ENCODE results near the gene SEZ6. TPM values are rescaled to one million over a fixed set of nuclear protein-coding genes. Genes with fewer than 3 reads are reported as not detected.

Gene SEZ6
- total and polyA plus RNA-seq, 2 donors from 2014 or later = not detected

GRCh38 chr17:28944862-28945741, 60.7 kb downstream of the SEZ6 start:
- DNase-seq = no peak
- Histone ChIP-seq H3K27me3 (ENCODE audit: control insufficient read depth, insufficient read depth, low read length) (no peaks in the 10 kb centered on the region), H3K9me3 (ENCODE audit: control insufficient read depth in 2 of 3, insufficient read depth in 1 of 3, low read length in 3 of 3) (no peaks in the 10 kb centered on the region), H3K27ac (ENCODE audit: low read depth in 2 of 2, low read length in 2 of 2) (no peak overlapping the region), H3K36me3 (ENCODE audit: control insufficient read depth in 2 of 3, insufficient read depth in 3 of 3, low read length in 3 of 3) (peaks cover 0 to 4% (median 2%) of the 10 kb centered on the region in 3 donors), H3K4me3 (ENCODE audit: low read length in 3 of 3) (no peak overlapping the region), H3K9ac (ENCODE audit: low read length in 3 of 3) (no peak overlapping the region), H3K4me1 (ENCODE audit: control insufficient read depth in 2 of 3, insufficient read depth in 2 of 3, low read depth in 1 of 3, low read length in 3 of 3) (peaks cover 5 to 25% (median 20%) of the 10 kb centered on the region in 3 donors)
- no peak for TF ChIP-seq CTCF (IDR thresholded peaks at IDR 0.05; ENCODE audit: borderline replicate concordance, extremely low read depth, insufficient read depth)
- intact Hi-C loops (cut with DNase I) = no loop called here
- no peak for FAIRE-seq

GRCh38 chr17:28944343-28944742, 61.5 kb downstream of the SEZ6 start:
- Histone ChIP-seq H3K9me3 (ENCODE audit: control insufficient read depth in 2 of 3, insufficient read depth in 1 of 3, low read length in 3 of 3) (no peaks in the 10 kb centered on the region), H3K27ac (ENCODE audit: low read depth in 2 of 2, low read length in 2 of 2) (no peak overlapping the region), H3K4me1 (ENCODE audit: control insufficient read depth in 2 of 3, insufficient read depth in 2 of 3, low read depth in 1 of 3, low read length in 3 of 3) (peaks cover 5 to 25% (median 20%) of the 10 kb centered on the region in 3 donors), H3K9ac (ENCODE audit: low read length in 3 of 3) (no peak overlapping the region), H3K27me3 (ENCODE audit: control insufficient read depth, insufficient read depth, low read length) (no peaks in the 10 kb centered on the region), H3K36me3 (ENCODE audit: control insufficient read depth in 2 of 3, insufficient read depth in 3 of 3, low read length in 3 of 3) (peaks cover 0 to 4% (median 2%) of the 10 kb centered on the region in 3 donors), H3K4me3 (ENCODE audit: low read length in 3 of 3) (no peak overlapping the region)
- DNase-seq (no peak), FAIRE-seq (no peak)
- intact Hi-C loops (cut with DNase I) = no loop called here
- TF ChIP-seq CTCF (IDR thresholded peaks at IDR 0.05; ENCODE audit: borderline replicate concordance, extremely low read depth, insufficient read depth) = no peak

GRCh38 chr17:28942925-28943324, 62.9 kb downstream of the SEZ6 start:
- DNase-seq (no peak), FAIRE-seq (no peak)
- H3K36me3 ChIP-seq (ENCODE audit: control insufficient read depth in 2 of 3, insufficient read depth in 3 of 3, low read length in 3 of 3) = peaks cover 0 to 4% (median 2%) of the 10 kb centered on the region in 3 donors
- peaks cover 5 to 21% (median 17%) of the 10 kb centered on the region in 3 donors for H3K4me1 ChIP-seq (ENCODE audit: control insufficient read depth in 2 of 3, insufficient read depth in 2 of 3, low read depth in 1 of 3, low read length in 3 of 3)
- H3K9ac ChIP-seq (ENCODE audit: low read length in 3 of 3) = no peak overlapping the region
- intact Hi-C loops (cut with DNase I) = no loop called here
- TF ChIP-seq CTCF (IDR thresholded peaks at IDR 0.05; ENCODE audit: borderline replicate concordance, extremely low read depth, insufficient read depth) = no peak
- H3K27ac ChIP-seq (ENCODE audit: low read depth in 2 of 2, low read length in 2 of 2) = no peak overlapping the region
- H3K9me3 ChIP-seq (ENCODE audit: control insufficient read depth in 2 of 3, insufficient read depth in 1 of 3, low read length in 3 of 3) = no peaks in the 10 kb centered on the region
- no peaks in the 10 kb centered on the region for H3K27me3 ChIP-seq (ENCODE audit: control insufficient read depth, insufficient read depth, low read length)
- no peak overlapping the region for H3K4me3 ChIP-seq (ENCODE audit: low read length in 3 of 3)
